Skeletal muscle satellite cell (primary cell): ENCODE measurements around the gene GATAD2B.
A peak's percentile ranks its signal among the peaks of the same experiment; 100 is the strongest.

Experiments used
- H3K27me3 ChIP-seq: 2 replicates; pipeline ENCODE4 v1.7.0; 2013; ENCODE audit warnings: low read length; ENCODE audit not compliant: control insufficient read depth, insufficient read depth
- H3K36me3 ChIP-seq: 2 replicates; pipeline ENCODE4 v1.7.0; 2013; ENCODE audit warnings: mild to moderate bottlenecking, control low read depth, low read length; ENCODE audit not compliant: insufficient read depth
- H3K4me1 ChIP-seq: 2 replicates; pipeline ENCODE4 v1.7.0; 2013; ENCODE audit warnings: low read length; ENCODE audit not compliant: control insufficient read depth, insufficient read depth
- H3K4me2 ChIP-seq: 2 replicates; pipeline ENCODE4 v1.7.0; 2013; ENCODE audit warnings: mild to moderate bottlenecking, low read length
- H3K4me3 ChIP-seq: 2 replicates; pipeline ENCODE4 v1.7.0; 2013; ENCODE audit warnings: low read length
- H3K9ac ChIP-seq: 2 replicates; pipeline ENCODE4 v1.7.0; 2013; ENCODE audit warnings: mild to moderate bottlenecking, low read depth, low read length, moderate library complexity
- H3K9me3 ChIP-seq: replicated peaks from 2 replicates; pipeline ENCODE4 v1.7.0; 2013; ENCODE audit warnings: mild to moderate bottlenecking, control low read depth, low read length

Gene GATAD2B

DNA sequence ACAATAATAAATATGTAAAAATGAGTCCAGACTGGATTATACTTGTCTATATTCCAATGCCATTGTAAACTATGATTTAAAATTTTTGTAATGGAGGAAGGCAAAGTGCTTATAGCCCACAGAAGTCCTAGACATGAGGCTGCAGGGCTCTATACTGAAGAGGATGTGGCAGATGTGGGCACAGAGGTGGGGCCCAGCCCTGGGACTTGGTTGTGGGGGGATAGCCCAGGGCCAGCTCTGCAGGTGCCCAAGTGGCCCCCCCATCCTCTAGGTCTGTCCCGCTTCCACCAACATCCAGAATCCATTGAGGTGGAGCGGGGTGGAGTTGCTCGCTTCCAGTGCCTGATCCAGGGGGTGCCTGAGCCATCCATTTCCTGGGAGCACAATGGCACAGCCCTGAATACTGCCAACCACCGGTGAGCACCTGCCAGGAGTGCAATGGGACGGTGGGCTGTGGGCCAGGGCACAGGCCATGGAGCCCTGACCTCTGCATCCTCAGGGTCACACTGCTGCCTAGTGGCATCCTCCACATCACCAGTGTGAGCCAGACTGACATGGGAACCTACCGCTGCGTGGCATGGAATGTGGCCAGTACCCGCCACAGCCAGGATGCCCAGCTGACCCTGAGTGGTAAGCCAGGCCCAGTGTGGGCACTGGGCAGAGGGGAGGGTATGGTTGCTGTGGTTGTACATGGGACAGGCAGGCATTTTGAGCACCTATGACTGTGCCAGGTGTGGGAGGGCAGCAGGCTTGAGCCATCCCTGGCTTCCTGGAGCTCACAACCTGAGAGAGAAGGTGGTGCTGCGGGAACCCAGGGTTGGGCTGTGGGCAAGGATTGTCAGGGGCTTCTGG is 126.6 kb downstream of the GATAD2B start:
- Histone ChIP-seq H3K36me3 (no peaks in the 10 kb centered on the region), H3K4me3 (no peak overlapping the region), H3K9me3 (no peaks in the 10 kb centered on the region), H3K27me3 (no peaks in the 10 kb centered on the region), H3K4me1 (peaks cover 9% of the 10 kb centered on the region), H3K9ac (no peak overlapping the region), H3K4me2 (no peak overlapping the region)

DNA sequence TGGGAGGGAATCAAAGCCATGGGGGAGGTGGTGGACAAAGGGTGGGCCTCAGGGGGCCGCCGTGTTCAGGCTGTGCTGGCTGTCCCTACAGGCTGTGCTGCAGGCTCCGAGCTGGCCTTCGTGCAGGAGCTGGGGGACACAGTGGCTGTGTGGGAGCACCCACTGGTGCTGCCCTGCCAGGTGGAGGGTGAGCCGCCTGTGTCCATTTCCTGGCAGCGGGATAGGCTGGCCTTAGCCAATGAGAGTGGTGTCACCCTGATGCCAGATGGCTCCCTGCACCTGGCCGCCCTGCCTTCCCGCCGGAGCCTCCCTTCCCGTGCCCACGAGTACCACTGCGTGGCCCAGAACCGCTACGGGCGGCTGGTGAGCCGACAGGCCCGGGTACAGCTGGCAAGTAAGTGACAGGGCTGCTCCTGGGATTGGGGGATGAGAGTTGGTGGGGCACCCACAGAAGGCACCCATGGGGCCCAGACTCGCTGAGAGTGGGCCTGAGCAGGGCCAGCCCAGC is 127.4 kb downstream of the GATAD2B start:
- H3K27me3 ChIP-seq = no peaks in the 10 kb centered on the region
- no peak overlapping the region for H3K9ac ChIP-seq
- no peak overlapping the region for H3K4me2 ChIP-seq
- no peaks in the 10 kb centered on the region for H3K36me3 ChIP-seq
- no peaks in the 10 kb centered on the region for H3K9me3 ChIP-seq
- peaks cover 16% of the 10 kb centered on the region for H3K4me1 ChIP-seq
- no peak overlapping the region for H3K4me3 ChIP-seq

DNA sequence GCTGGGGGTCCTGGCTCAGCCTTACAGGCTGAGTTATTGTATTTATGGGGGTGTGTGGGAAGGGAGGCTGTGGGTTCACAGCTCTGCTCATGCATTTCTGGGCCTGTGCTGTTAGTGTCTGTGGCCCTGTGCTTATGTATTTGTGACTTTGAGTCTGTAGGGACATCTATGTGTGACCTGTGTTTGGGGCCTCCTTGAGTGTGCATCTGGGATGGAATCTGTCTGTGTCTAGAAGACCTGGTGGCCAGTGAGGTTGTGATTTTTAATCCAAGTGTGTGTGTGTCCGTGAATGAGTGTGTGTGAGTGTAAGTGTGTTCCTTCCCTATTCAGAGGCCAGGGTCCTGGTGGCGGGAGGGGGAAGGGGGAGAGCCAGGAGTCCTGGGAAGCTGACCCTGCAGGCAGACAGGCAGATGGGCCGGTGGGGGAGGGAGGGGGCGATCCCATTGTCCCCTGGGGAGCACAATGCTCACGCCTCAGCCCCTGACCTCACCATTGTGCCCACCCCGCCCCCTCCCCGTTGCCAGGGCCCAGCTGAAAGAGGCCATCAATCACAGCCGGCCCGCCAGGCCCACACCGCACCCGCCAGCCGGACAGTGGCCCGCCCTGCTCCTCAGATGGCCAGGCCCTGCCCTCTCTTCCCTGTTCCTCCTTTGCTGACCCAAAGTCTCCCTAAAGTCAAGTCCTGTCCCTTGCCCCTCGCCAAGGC is 128.0 kb downstream of the GATAD2B start:
- no peaks in the 10 kb centered on the region for H3K27me3 ChIP-seq
- H3K4me3 ChIP-seq = no peak overlapping the region
- no peaks in the 10 kb centered on the region for H3K9me3 ChIP-seq
- no peaks in the 10 kb centered on the region for H3K36me3 ChIP-seq
- H3K4me1 ChIP-seq = peaks cover 22% of the 10 kb centered on the region
- no peak overlapping the region for H3K4me2 ChIP-seq
- H3K9ac ChIP-seq = no peak overlapping the region

DNA sequence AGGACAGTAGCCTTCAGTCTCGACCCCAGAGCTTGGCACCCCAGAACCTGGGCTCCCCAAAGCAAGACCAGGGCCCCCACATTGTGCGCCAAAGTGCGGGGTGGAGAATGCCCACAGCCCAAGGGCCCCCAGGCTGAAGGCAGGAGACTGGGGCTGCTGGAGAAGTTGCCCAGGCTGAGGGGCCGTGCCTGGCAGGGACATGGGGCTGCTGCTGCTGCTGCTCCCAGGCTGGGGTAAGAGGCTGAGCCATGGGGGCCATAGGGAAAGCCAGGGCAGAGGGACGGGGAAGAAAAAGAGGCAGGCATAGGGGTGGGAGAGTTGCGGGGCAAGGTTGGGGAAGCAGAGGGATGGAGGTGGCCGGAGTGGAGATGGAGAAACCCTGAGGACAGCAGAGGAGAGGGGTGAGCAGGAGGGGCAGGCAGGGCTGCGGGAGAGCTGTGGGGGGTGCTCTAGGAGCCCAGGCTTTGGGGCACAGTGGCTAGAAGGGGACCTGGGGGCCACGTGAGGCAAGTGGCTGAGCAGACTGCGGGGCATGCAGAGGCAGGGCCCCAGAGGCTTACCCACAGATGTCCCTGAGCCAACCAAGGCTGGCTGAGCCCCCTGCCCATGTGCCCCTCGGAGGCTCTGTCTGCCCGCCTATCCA is 128.7 kb downstream of the GATAD2B start:
- H3K9me3 ChIP-seq = no peaks in the 10 kb centered on the region
- peaks cover 28% of the 10 kb centered on the region for H3K4me1 ChIP-seq
- H3K9ac ChIP-seq = no peak overlapping the region
- H3K36me3 ChIP-seq = no peaks in the 10 kb centered on the region
- H3K27me3 ChIP-seq = no peaks in the 10 kb centered on the region
- no peak overlapping the region for H3K4me2 ChIP-seq
- H3K4me3 ChIP-seq = no peak overlapping the region

DNA sequence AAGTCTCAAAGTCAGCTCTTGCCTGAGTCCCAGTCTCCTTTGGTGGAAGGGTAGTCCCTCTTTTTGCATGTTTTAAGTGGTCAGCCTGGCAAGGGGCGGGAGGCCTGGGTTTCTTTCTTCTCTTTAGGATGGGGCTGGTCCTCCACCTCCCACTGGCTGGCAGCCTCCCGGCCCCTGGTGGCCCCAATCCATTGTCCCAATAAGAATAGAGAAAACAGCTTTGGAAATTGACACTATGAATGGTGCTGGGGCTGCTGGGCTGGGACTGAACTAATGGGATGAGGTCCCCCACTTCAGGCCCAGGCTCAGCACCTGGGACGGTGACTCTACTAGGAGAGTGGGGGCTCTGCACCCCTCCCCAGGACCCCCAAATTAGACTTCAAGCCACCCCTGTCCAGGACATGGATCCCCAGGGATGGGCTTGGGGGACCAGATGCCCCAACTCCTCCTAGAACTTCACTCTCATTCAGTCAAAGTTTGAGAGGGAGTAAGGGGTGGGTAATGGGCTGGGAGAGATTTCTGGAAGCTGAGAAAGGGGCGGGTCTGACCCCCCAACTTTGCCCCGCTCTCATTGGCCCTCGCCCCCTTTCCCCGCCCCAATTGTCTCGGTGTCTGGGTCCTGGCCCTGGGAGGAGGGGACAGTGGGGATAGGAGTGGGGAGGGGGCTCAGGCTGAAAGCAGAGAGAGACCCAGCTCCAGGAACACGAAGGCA is 129.4 kb downstream of the GATAD2B start:
- no peak overlapping the region for H3K4me2 ChIP-seq
- no peaks in the 10 kb centered on the region for H3K27me3 ChIP-seq
- no peak overlapping the region for H3K4me3 ChIP-seq
- H3K4me1 ChIP-seq = peaks cover 28% of the 10 kb centered on the region
- no peaks in the 10 kb centered on the region for H3K9me3 ChIP-seq
- H3K9ac ChIP-seq = no peak overlapping the region
- no peaks in the 10 kb centered on the region for H3K36me3 ChIP-seq

DNA sequence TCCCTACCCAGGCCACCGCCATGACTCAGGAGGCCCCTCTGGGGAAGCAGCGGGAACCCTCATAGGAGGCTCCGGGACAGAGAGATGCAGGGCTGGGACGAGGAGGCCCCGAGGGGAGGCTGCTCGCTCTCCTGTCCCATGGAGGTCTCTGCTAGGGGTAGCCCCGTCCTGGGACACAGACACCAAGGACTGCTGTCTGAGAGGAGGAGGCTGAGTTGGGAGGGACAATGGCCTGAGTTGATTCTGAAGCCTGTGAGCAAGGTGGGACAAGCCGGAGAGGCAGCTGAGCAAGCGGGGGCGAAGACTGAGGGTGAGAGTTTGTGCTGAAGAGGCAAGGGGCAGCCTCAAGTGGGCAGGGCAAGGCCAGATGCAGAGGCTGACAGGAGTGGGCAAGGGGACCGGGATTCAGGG is 130.1 kb downstream of the GATAD2B start:
- peaks cover 28% of the 10 kb centered on the region for H3K4me1 ChIP-seq
- H3K36me3 ChIP-seq = no peaks in the 10 kb centered on the region
- H3K27me3 ChIP-seq = no peaks in the 10 kb centered on the region
- H3K9me3 ChIP-seq = no peaks in the 10 kb centered on the region
- no peak overlapping the region for H3K9ac ChIP-seq
- H3K4me3 ChIP-seq = no peak overlapping the region
- H3K4me2 ChIP-seq = no peak overlapping the region

DNA sequence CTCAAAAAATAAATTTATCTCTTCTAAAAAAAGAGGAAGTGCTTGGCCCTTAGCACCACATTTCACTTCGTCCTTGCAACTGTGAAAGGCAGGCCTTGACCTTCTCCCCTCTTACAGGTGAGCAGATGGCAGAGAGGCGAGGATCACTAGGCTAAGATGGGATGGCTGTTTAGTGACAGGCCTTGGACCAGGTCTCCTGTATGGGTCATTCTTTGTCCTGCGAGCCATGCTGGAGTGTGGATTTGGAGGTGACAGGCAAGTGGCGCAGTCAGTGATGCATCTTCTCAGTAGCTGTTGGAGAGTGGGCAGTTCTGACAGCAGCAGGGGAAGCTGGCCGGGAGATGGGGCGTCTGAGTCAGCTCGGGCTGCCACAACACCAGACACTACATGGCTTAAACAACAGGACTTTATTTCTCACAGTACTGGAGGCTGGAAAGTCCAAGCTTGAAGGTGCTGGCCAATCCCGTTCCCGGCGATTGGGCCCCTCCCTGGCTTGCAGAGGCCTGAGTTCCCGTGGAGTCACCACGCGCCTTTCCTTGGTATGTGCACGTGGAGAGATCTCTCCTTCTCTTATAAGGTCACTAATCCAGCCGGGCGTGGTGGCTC is 131.0 kb downstream of the GATAD2B start:
- Histone ChIP-seq H3K4me3 (no peak overlapping the region), H3K9ac (peak overlapping the region; percentile 76), H3K4me1 (peaks cover 28% of the 10 kb centered on the region), H3K4me2 (peak overlapping the region; percentile 76), H3K9me3 (no peaks in the 10 kb centered on the region), H3K36me3 (no peaks in the 10 kb centered on the region), H3K27me3 (no peaks in the 10 kb centered on the region)

DNA sequence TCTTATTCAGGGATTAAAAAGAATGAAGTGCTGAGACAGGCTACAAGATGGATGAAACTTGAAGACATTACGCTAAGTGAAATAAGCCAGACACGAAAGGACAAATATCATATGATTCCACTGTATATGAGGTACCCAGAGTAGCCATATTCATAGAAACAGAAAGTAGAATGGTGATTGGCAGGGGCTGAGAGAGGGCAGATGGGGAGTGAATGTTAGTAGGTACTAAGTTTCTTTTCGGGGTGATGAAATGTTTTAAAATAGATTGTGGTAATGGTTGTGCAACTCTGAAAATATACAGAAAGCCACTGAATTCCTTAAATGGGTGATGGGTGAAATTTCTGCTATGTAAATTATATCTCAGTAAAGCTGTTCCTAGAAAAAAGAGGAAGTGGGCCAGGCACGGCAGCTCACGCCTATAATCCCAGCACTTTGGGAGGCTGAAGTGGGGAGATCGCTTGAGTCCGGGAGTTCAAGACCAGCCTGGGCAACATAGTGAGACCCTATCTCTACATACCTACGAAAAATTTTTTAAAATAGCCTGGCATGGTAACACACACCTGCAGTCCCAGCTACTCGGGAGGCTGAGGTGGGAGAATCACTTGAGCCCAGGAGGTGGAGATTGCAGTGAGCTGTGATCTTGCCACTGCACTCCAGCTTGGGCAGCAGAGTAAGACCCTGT is 131.7 kb downstream of the GATAD2B start:
- Histone ChIP-seq H3K4me3 (peak overlapping the region; percentile 54), H3K9ac (peak overlapping the region; percentile 76), H3K4me1 (peaks cover 28% of the 10 kb centered on the region), H3K9me3 (no peaks in the 10 kb centered on the region), H3K27me3 (no peaks in the 10 kb centered on the region), H3K4me2 (peak overlapping the region; percentile 76), H3K36me3 (no peaks in the 10 kb centered on the region)

DNA sequence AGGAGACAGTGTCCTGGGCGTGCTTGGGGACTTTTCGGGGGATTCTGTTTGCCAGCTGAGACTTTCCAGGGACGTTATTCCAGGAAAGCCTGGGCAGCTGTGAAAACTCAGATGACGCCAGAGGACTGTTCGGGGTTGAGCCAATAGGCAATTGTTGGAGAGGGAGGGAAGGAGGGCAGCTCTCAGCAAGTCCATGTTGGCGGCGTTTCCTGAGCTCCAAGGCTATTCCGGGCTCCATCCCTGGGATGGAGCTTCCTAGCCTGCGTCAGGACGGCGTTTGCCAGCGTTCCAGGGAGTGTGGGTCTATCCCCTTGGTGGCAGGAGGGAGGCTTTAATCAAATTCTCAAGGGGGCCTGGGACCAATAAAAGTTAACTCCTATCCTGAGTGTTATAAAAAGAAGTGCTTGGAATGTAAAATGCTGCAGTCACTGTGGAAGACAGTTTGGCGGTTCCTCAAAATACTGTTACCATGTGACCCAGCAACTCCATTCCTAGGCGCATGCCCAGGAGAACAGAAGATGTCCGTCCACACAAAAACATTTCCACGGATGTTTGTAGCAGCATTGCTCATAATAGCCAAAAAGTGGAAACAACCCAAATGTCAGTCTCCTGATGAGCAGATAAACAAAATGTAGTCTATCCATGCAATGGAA is 132.3 kb downstream of the GATAD2B start:
- H3K4me2 ChIP-seq = peak overlapping the region; percentile 76
- no peaks in the 10 kb centered on the region for H3K9me3 ChIP-seq
- H3K9ac ChIP-seq = peak overlapping the region; percentile 76
- H3K4me1 ChIP-seq = peaks cover 28% of the 10 kb centered on the region
- H3K27me3 ChIP-seq = no peaks in the 10 kb centered on the region
- peak overlapping the region; percentile 54 for H3K4me3 ChIP-seq
- H3K36me3 ChIP-seq = no peaks in the 10 kb centered on the region

DNA sequence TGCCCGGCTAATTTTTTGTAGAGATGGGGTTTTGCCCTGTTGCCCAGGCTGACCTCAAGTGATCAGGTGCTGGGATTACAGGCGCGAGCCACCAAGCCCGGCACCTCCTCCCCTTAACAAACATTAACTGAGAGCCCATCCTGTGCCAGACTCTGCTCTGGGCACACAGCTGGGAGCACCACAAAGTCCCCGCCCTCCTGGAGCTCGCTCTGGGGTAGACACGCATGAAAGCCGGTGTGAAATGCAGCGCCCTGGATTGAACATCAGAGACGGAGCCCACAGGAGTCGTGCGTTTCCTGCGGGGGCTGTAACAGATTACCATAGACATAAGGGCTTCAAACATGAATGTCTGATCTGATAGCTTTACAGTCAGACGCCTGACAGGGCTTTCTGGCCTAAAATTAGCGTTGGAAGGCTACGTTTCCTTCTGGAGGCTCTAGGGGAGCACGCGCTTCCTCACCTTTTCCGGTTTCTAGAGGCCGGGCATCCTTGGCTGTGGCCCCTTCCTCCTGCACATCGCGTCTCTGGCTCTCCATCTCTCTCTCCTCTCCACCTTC is 133.2 kb downstream of the GATAD2B start:
- Histone ChIP-seq H3K9ac (peak overlapping the region; percentile 76), H3K36me3 (no peaks in the 10 kb centered on the region), H3K4me2 (peak overlapping the region; percentile 76), H3K4me1 (peaks cover 28% of the 10 kb centered on the region), H3K27me3 (no peaks in the 10 kb centered on the region), H3K9me3 (no peaks in the 10 kb centered on the region), H3K4me3 (peak overlapping the region; percentile 54)
